Neural crest cell (in vitro differentiated cells): ENCODE measurements around the gene CBLB. TPM values are rescaled to one million over a fixed set of nuclear protein-coding genes. Genes with fewer than 3 reads are reported as not detected.
A peak's percentile ranks its signal among the peaks of the same experiment; 100 is the strongest.

Source experiments
- DNase-seq: peaks from one replicate; pipeline ENCODE4 v3.0.0; 2021; ENCODE audit warnings: low read depth, mixed read lengths, low spot score
- H3K27ac Mint-ChIP-seq: one replicate; pipeline ENCODE4 v1.8.0; 2021; ENCODE audit warnings: mild to moderate bottlenecking, mixed read lengths; ENCODE audit not compliant: unreplicated experiment
- H3K27me3 Mint-ChIP-seq: 2 replicates; pipeline ENCODE4 v1.8.0; 2021; ENCODE audit warnings: low read depth, mild to moderate bottlenecking, mixed read lengths
- H3K36me3 Mint-ChIP-seq: 2 replicates; pipeline ENCODE4 v1.8.0; 2021; ENCODE audit warnings: low read depth, mild to moderate bottlenecking, mixed read lengths
- H3K4me1 Mint-ChIP-seq: 2 replicates; pipeline ENCODE4 v1.8.0; 2021; ENCODE audit warnings: mixed read lengths
- H3K4me3 Mint-ChIP-seq: one replicate; pipeline ENCODE4 v1.8.0; 2021; ENCODE audit warnings: mild to moderate bottlenecking, mixed read lengths
- H3K9me3 Mint-ChIP-seq: 2 replicates; pipeline ENCODE4 v1.8.0; 2021; ENCODE audit warnings: mixed read lengths
- CTCF ChIP-seq: fragments of 200-600 bp; sonication (generic); conservative IDR thresholded peaks from 2 replicates; pipeline ENCODE4 v1.5.0; 2021; ENCODE audit warnings: antibody characterized with exemption, mild to moderate bottlenecking
- total RNA-seq: library from RNA; stranded (reverse); gene quantifications from 2 replicates; pipeline ENCODE4 v1.2.1, GENCODE V29; 2021

Gene CBLB
- total RNA-seq, 1 donor from 2014 or later, result 32.3 TPM

DNA sequence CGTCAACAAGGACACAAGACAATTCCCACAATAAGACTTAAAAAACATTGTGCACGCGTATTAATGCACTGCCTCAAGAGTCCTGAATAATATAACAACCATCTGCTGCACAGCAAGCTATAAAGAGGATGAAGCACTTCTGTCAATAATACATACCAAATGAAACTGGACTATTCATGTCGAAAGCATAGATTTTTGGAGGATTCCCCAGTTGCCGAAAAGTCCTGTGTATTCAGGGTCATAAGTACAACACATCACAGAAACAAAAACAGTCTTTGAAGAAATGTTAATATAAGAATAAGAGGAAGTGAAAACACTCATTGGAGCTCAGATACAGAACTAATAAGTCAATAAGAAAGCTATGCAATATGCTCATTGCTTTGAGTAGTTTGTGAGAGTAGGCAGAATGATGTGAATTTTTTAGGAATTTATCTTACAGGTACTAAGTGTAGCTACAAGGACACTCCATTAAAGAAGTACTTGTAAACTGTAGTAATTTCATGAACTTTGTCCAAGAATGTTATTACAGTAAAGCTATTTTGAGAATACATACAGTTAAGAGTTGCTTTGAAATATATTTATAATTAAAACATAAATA is 31.6 kb downstream of the CBLB start:
- no peak for TF ChIP-seq CTCF
- H3K4me3 Mint-ChIP-seq, result no peak overlapping the region
- peaks cover 13% of the 10 kb centered on the region for H3K4me1 Mint-ChIP-seq
- DNase-seq, result no peak
- no peaks in the 10 kb centered on the region for H3K9me3 Mint-ChIP-seq
- H3K36me3 Mint-ChIP-seq, result peaks cover 6% of the 10 kb centered on the region
- H3K27me3 Mint-ChIP-seq, result no peaks in the 10 kb centered on the region
- H3K27ac Mint-ChIP-seq, result no peak overlapping the region

DNA sequence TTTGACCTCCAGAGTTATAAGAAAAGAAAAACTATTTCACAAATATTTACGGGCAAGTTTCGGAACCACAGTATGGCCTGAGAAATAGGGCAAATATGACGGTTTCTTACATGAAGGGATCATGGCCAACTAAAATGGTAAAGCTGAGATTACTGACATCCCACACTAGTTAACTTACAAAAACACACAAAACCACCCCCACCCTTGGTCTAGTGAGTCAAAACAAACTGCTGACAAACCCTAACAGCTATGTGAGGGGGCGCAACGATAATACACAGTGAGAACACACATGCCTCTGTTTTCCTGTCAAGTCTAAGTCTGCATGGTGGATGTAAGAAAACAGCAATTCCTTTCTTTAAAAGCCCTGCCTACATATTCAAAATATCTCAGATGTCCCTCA is 32.3 kb downstream of the CBLB start:
- no peak for TF ChIP-seq CTCF
- Mint-ChIP-seq H3K4me3 (peak overlapping the region; percentile 6), H3K27me3 (no peaks in the 10 kb centered on the region), H3K9me3 (no peaks in the 10 kb centered on the region), H3K36me3 (peaks cover 6% of the 10 kb centered on the region), H3K4me1 (peaks cover 12% of the 10 kb centered on the region), H3K27ac (no peak overlapping the region)
- no peak for DNase-seq

DNA sequence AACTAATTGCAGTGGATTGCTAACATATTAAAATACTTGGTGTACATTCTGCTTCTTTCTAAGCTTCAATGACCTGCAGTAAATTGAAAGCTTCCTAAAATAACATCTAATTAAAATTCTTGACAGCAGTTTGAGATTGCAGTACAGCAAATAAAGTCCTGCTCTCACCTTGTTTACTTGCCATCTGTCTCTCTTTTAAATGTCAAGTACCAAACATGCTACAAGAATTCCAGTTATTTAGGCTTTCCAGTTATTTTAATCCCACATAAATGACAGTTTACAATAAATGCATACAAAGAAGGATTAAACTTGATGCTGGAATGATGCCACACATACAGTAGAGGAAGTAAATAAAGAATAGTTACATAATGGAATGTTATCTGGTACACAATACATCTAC is 33.2 kb downstream of the CBLB start:
- Mint-ChIP-seq H3K9me3 (no peaks in the 10 kb centered on the region), H3K36me3 (peaks cover 6% of the 10 kb centered on the region), H3K4me3 (no peak overlapping the region), H3K27ac (no peak overlapping the region), H3K4me1 (peaks cover 12% of the 10 kb centered on the region), H3K27me3 (no peaks in the 10 kb centered on the region)
- TF ChIP-seq CTCF, result no peak
- DNase-seq, result no peak

GRCh38 chr3:105834768-105835167 is 34.0 kb downstream of the CBLB start:
- no peak for TF ChIP-seq CTCF
- no peak overlapping the region for H3K27ac Mint-ChIP-seq
- H3K27me3 Mint-ChIP-seq, result no peaks in the 10 kb centered on the region
- no peak overlapping the region for H3K4me3 Mint-ChIP-seq
- H3K4me1 Mint-ChIP-seq, result peaks cover 12% of the 10 kb centered on the region
- H3K9me3 Mint-ChIP-seq, result no peaks in the 10 kb centered on the region
- DNase-seq, result no peak
- H3K36me3 Mint-ChIP-seq, result peaks cover 6% of the 10 kb centered on the region

GRCh38 chr3:105832644-105833043 is 36.2 kb downstream of the CBLB start:
- no peaks in the 10 kb centered on the region for H3K9me3 Mint-ChIP-seq
- no peak overlapping the region for H3K4me3 Mint-ChIP-seq
- TF ChIP-seq CTCF, result no peak
- peaks cover 16% of the 10 kb centered on the region for H3K4me1 Mint-ChIP-seq
- no peak overlapping the region for H3K27ac Mint-ChIP-seq
- H3K36me3 Mint-ChIP-seq, result peaks cover 8% of the 10 kb centered on the region
- no peaks in the 10 kb centered on the region for H3K27me3 Mint-ChIP-seq
- no peak for DNase-seq
